GM10847 (cell line): ENCODE results near the gene GPR18.

Experiments
- POLR2A ChIP-seq: IDR thresholded peaks from 2 replicates; pipeline ENCODE4 v1.6.1; 2011; ENCODE audit not compliant: insufficient read length; ENCODE audit errors: extremely low read depth

The GPR18 gene, protein sequence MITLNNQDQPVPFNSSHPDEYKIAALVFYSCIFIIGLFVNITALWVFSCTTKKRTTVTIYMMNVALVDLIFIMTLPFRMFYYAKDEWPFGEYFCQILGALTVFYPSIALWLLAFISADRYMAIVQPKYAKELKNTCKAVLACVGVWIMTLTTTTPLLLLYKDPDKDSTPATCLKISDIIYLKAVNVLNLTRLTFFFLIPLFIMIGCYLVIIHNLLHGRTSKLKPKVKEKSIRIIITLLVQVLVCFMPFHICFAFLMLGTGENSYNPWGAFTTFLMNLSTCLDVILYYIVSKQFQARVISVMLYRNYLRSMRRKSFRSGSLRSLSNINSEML

DNA sequence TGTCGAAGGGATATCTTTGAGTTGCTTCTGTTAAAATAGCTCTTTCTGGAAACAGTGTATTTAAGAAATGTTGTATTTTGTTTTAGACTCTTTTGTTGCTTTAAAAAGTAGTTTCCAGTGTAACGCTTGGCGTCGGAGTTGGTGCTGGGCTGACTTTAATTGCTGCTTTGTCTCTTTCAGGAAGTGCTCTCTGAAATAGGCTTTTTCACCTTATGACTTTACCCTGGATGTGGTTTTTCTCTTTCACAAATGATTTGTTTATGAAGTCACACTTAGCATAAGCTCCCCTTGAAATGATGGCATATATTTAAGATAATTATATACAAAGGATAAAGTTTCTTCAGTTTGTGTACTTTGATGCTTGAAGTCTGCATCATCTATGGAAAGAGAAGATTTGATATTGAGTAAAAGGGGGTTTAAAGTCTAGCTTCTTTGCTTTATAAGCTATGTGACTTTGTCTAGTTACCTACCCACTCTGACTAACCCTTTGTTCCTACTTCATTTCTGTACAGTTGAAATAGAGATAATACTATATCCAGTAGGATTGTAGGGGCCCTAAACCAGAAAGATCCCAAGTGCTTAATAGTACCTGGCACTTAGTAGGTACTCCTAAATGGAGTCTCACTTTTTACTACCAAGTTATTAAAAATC is at the start of gene GPR18:
Gene GPR18 (minus strand): TSS at position 170 of the 651 bp plus-strand sequence. CDS start 2,507 bp downstream, outside the sequence.
- no peak for TF ChIP-seq POLR2A

DNA sequence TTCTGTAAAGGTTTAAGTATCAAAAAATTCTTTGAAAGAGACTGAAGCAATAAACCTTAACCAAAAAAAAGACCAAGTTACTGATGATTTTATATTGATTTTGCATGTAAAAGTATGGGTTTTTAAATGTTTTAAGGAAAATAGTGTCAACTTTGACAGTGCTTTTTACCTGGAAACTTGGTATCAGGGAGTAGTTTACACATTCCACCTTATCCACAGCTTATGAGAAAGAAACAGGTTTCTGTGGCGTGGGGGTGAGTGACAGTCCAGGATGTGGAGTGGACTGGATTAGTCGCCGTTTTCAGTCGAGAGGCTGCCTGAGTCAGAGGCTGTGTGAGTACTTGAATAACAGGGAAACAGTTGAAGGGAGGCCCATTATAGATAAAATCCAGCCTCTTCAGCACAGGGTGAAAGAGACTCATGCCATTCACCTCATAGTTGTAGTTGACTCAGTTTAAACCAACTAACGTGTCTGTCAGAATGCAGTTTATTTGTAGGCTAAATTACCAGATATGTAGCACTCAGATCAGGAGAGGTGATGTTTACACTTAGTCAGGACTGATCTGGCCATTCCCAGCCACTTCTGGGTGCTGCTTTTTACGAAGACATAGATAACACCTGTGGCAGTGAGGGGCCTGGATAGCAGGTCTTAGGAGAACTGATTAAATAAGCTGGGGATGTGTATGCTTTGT is 49.6 kb upstream of the GPR18 start:
- TF ChIP-seq POLR2A: no peak

DNA sequence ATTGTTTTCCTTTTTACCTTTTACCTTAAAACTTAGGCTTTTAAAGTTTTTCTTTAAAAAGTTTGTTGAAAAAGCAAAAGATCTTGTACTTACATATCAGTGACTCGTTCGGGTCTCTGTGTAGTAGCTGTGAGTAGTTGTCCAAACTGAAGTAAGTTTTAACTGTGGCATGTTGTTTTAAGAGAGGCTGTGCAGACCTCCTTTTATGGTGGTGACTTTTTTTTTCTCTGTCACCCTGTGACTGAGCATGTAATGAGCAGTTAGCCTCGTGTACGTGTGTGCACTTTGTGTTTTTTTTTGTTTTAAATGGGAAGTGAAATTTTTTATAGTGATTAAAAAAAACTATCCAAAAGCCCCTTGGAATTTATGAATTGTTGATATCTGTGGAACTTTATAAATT is 49.1 kb upstream of the GPR18 start, which contains the start of gene GPR183:
Gene GPR183 (minus strand): TSS at position 153 of the 400 bp plus-strand sequence. CDS start 11,254 bp downstream, outside the sequence.
- TF ChIP-seq POLR2A: no peak

GRCh38 chr13:99305566-99305965 is 47.4 kb upstream of the GPR18 start:
- no peak for TF ChIP-seq POLR2A

DNA sequence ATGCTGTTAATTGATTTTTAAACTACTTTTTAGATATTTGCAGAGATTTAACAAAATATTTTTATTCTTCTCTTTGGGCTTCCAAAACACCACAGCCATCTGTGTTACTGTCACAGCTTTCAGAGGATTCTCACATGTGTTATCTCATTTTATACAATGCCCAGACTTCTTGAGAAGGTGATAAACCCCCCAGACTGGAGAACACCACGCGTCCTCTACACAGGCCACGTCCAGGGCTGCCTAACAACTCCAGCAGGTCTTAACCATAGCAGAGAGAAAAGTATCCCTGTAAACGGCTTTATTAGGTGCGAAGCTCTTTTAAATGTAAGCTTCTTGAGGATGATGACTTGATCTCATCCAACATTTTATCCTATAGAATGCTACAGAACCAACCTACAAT is 47.0 kb upstream of the GPR18 start:
- no peak for TF ChIP-seq POLR2A

DNA sequence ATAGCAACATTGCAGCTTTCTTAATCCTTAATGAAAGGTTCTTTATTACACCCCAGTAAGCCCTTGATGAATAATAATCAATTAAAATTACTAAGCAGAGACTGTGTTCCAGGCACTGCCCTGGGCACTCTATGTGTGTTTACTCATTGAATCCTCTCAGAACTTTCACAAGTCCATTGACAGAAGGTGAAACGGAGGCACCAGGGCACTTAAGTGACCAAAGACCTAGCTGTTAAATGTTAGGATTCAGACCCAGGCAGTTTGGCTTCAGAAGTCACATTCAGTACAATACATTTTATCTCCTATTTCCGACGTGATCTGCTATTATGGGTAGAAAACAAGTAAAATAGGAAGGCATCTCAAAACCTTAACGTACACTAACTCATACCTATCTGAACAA is 46.4 kb upstream of the GPR18 start:
- no peak for TF ChIP-seq POLR2A

DNA sequence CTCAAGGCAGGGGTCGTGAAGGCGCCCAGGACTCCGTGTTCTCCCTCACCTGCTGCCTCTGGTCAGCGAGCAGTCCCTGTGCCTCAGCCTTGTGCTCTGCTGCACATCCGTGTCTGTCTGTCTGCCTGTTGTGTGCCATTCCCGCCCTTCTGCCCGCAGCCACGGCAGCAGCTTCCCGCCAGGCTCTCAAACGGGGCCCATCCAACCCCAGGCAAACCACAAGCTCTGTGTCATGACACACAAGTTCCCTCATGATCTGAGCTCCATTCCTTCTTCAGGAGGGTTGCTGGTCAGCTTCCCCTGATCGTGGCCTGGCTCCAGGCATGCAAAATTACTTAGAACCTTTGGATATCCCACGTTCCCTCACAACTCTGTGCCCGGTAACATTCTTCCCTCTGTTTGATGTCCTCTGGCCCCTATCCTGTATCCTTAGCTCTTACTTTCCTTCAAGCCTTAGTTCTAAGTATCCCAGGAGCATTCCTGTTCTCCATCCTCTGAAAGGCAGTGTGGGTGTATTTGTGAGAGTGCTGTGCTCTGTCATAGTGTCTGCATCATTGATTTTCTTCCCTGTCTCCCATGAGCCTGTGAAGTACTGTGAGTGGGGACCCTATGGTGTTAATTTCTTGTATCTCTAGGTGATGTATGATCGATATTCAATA is 45.8 kb upstream of the GPR18 start:
- no peak for TF ChIP-seq POLR2A

GRCh38 chr13:99302637-99303505 is 44.7 kb upstream of the GPR18 start:
- TF ChIP-seq POLR2A: no peak

- no peak for TF ChIP-seq POLR2A
Measured at GRCh38 chr13:99301913-99302636, 43.9 kb upstream of the GPR18 start.

DNA sequence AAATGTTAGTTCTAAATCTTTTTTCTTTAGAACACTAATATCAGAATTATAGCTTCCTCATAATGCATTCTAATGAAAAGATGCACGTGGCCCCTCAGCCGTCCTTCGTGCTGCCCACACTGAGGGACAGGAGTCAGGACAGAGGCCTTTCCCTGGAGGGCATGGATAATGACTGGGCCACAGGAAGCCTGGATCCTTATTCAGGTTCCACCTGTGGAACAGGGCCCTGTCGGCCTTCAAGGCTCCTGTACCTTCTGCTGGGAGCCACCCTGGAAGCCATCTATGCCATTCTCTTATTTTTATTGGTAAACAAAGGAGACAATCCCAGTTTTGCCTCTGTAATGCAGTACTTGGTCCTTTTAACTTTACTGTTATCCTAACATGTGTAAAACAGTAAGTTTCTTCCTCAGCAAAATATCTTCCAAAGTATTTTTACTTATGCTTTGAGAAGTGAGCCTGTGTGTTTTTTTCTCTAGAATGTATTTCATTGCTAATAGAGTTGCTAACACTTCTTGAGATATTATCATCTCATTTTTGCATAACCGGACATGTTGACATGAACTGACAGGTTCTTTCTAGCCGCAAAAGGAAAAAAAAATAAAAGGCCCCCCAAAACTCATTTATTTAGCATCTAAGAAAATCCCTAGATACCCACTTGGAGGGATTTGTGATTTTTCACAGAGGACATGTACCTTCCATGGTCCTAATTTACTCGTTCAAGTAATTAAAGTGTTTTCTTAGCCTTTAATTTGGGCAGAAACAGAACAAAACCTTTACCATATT is 43.1 kb upstream of the GPR18 start:
- TF ChIP-seq POLR2A: no peak

GRCh38 chr13:99299920-99300341 is 41.8 kb upstream of the GPR18 start:
- TF ChIP-seq POLR2A: no peak

GRCh38 chr13:99299256-99299919 is 41.2 kb upstream of the GPR18 start:
- no peak for TF ChIP-seq POLR2A

DNA sequence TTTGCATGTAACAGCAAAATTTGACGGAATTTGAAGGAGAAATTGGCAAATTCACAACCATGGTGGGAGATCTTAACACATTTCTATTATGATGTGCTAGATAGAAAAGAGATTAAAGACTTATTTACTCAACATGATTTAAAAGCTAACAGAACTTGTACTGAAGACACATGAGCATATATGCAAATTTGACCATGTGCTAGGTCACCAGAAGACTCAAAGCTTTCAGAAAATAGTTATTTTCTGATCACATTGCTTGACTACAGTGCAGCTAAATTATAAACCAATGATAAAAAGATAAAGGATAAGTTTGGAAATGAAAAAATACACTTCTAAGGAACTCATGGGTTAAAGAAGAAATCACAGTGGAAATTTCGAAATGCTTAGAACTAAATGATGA is 39.9 kb upstream of the GPR18 start:
- no peak for TF ChIP-seq POLR2A
